OCI-LY7 (cell line): ENCODE results near the gene MUC21.

Experiments
- EZH2phosphoT487 ChIP-seq: fragments of 200-600 bp; sonication (generic); IDR thresholded peaks from 2 replicates; pipeline ENCODE4 v1.6.1; 2018; ENCODE audit warnings: low read depth, borderline replicate concordance, mild to moderate bottlenecking, mixed run types, antibody characterized with exemption, low read length, moderate library complexity, mixed read lengths
- TF ChIP-seq, protein P1 (sequence below): fragments of 200-600 bp; sonication (generic); conservative IDR thresholded peaks from 2 replicates; pipeline ENCODE4 v1.5.1; 2014; ENCODE audit warnings: mild to moderate bottlenecking, antibody characterized with exemption, low read length, moderate library complexity, mixed read lengths

GRCh38 chr6:30955367-30956042, 28.0 kb upstream of the MUC21 start:
- TF ChIP-seq, protein P1, sequence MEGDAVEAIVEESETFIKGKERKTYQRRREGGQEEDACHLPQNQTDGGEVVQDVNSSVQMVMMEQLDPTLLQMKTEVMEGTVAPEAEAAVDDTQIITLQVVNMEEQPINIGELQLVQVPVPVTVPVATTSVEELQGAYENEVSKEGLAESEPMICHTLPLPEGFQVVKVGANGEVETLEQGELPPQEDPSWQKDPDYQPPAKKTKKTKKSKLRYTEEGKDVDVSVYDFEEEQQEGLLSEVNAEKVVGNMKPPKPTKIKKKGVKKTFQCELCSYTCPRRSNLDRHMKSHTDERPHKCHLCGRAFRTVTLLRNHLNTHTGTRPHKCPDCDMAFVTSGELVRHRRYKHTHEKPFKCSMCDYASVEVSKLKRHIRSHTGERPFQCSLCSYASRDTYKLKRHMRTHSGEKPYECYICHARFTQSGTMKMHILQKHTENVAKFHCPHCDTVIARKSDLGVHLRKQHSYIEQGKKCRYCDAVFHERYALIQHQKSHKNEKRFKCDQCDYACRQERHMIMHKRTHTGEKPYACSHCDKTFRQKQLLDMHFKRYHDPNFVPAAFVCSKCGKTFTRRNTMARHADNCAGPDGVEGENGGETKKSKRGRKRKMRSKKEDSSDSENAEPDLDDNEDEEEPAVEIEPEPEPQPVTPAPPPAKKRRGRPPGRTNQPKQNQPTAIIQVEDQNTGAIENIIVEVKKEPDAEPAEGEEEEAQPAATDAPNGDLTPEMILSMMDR = no peak
- TF ChIP-seq EZH2phosphoT487 = no peak
